ENCODE results near the gene CD2.

GRCh38 chr1:116781034-116781433 lies 26.8 kb downstream of the CD2 start:
- TF ChIP-seq CTCF (IDR thresholded peaks at IDR 0.05) (no peak), POLR2A (IDR thresholded peaks at IDR 0.05) (no peak)
